ENCODE data around the gene BTBD19.
"Not testable (repeated sequence)": the region's sequence is repeated elsewhere in the genome, so short reads cannot be mapped to it uniquely, and the experiment has no call there.

The BTBD19 gene

DNA sequence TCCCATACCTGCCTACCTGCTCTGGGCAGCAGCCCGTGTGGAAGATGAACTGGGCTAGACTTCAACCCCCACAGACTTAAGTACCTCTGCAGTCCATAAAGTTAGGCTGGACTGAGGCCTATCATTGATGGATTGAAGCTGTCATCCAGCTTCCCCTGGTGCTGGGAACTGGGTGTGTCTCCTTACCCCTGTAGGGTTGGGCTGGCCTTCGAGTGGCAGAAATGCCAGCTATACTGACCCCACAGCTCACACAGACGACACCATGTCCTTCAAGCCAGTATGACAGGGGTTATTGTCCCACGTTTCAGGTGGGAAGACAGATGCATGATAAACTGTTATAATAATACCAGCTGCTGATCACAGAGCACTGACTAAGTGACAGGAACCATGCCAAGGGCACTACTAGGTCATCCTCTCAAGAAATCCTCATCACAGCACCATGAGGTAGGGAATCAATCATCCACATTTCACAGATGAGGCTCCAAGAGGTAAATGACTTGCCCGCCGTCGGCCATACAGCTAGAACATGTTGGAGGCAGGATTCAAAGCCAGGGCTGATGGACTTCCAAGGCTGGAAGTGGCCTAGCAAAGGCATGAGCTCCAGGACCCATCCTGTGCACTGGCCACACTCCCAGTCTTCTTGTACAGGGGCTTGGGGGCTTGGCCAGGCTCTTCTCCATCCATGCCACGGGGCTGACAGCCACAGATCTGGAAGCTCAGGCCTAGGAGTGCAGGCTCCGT, 20.0 kb upstream of the BTBD19 start, which contains the start of gene BEST4:
Gene BEST4, minus strand, starts transcription at position 51 of the 741 bp plus-strand sequence. CDS start 465 bp downstream, outside the sequence.
- no peak for DNase-seq

DNA sequence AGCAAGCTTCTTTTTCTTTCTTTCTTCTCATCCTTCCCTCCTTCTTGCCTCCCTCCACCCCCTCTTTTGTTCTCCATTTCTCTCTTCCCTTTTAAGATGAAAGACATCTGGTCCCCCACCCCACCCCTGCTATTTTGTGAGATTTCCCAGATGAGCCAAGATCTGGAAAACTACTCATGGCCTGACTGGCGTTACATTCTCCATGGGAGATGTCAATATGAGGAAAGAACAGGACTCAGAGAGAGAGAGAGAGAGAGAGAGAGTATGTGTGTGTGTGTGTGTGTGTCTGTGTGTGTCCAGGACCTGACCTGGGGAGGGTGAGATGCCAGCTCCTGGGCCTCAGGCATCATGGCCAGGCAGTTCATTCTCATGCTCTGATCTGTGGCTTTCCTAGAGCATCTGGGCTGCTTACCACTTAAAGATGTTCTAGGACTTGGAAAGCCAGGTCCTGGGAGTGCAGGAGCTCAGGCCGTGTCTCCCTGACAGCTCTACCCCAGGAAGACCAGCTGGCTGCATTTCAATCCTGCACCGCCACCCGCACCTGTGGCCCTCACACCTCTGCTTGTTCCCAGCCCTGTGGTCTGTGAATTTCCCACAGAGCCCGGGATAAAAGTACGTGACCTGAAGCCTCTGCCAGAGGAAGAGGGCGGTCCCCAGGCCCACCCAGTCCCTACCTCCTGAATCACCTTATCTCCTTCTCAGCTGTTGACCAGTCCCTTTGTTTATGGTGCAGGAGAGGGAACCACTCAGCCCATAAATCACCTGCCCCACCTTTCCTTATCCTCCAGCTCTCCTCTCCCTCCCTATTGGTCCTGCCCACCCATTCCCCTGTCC, 17.1 kb upstream of the BTBD19 start:
- no peak for DNase-seq

- DNase-seq, result no peak
Observed at GRCh38 chr1:44792736-44793502, 15.4 kb upstream of the BTBD19 start.

GRCh38 chr1:44797886-44798285, 10.4 kb upstream of the BTBD19 start:
- not testable (repeated sequence) for DNase-seq

GRCh38 chr1:44798481-44799365, 9.6 kb upstream of the BTBD19 start:
- no peak for DNase-seq

GRCh38 chr1:44799770-44800584, 8.3 kb upstream of the BTBD19 start, which contains the start of gene PLK3:
PLK3 (plus strand) TSS chr1:44800377; CDS start chr1:44800464, 87 bp downstream.
- peak; percentile 97 for DNase-seq

GRCh38 chr1:44801491-44802305, 6.6 kb upstream of the BTBD19 start:
- DNase-seq, result no peak

GRCh38 chr1:44802306-44803061, 5.8 kb upstream of the BTBD19 start:
- no peak for DNase-seq

DNA sequence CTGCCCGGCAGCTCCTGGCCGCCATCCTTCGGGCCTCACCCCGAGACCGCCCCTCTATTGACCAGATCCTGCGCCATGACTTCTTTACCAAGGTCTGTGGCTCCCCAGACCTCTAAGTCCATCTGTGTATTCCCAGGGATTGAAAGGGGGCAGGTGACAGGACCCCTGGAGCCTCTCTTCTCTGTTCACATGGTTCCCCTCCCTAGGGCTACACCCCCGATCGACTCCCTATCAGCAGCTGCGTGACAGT, 5.3 kb upstream of the BTBD19 start:
- DNase-seq, result no peak

- no peak for DNase-seq
Observed at GRCh38 chr1:44803312-44804095, 4.8 kb upstream of the BTBD19 start.

GRCh38 chr1:44805311-44806024, 2.9 kb upstream of the BTBD19 start:
- no peak for DNase-seq

GRCh38 chr1:44806025-44806703, 2.2 kb upstream of the BTBD19 start:
- DNase-seq, result no peak

GRCh38 chr1:44806704-44807363, 1.5 kb upstream of the BTBD19 start, which contains the start of gene DYNLT4:
DYNLT4 (minus strand) TSS chr1:44807351; CDS start chr1:44806668, 683 bp downstream.
- DNase-seq, result no peak

- DNase-seq, result peak; percentile 79 to 84
Observed at GRCh38 chr1:44807364-44808062, 810 bp upstream of the BTBD19 start.

DNA sequence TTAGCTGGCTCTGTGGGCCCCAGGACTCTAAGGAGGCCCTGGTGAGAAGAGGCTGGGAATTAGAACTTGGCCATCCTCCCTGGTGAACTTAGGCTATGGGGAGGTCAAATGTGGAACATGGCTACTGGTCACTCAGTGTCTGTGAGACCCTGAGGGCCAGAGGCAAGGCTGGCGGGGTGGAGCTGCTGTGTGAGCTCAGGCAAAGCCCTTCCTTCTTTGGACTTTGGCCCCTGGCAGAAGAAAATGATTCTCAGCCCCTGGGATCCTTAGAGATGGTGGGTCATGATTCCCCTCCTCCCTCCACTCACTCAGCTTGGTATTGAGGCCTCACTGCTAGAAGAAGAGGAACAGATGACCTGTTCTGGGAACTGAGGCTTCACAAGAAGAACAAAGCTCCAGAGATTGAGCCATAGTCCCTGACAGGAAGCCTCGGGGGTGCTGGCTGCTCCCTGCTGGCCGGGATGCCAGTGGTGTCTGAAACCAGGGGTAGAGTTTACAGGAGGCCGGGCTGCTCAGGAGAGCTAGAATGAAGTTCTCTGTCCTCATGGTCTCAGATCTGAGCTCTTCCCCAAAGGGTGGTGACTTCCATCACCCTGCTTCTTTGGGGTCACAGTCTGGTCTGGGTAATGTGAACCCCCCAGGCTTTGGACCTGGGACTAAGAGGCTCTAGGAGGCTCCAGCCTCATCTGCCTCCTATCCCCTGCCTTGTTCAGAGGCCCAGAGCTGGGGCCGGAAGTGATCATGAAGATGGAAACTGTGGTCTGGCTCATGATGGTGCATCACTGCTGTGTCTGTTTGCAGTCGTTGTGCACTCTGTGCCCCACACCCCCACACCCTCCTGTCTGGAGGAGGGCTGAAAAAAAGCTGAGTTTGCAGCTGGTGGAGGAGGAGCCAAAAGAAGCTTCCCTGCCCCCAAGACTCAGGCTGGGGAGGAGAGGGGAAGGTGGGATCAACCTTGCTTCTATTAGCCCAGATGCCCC, 905 bp downstream of the BTBD19 start:
- DNase-seq, result peak; percentile 77
